Ovary (tissue), 3 donors: ENCODE results near the gene TFF3.

Source experiments
- CTCF ChIP-seq, 3 donors: fragments of 450-650 bp in 2 of 3; fragments of 200-600 bp in 1 of 3; IDR thresholded peaks; one replicate each; pipeline versions ENCODE4 v1.5.1 to v1.8.0; 2016 to 2022; ENCODE audit warnings: antibody characterized with exemption in 3 of 3, mild to moderate bottlenecking in 1 of 3
- POLR2A ChIP-seq: fragments of 450-650 bp; IDR thresholded peaks from one replicate; pipeline ENCODE4 v1.6.1; 2017; ENCODE audit warnings: antibody characterized with exemption, mild to moderate bottlenecking, moderate library complexity
- donor health status: DM: no; HTN: no; CAD: no.

GRCh38 chr21:42346866-42347600, 31.8 kb upstream of the TFF3 start:
- TF ChIP-seq CTCF (IDR thresholded peaks at IDR 0.05) (no peak), POLR2A (no peak)
